Prostate gland (tissue), 2 donors: ENCODE data around the gene KRTAP2-3.
"Not testable (repeated sequence)": the region's sequence is repeated elsewhere in the genome, so short reads cannot be mapped to it uniquely, and the experiment has no call there.

Experiments used
- CTCF ChIP-seq, 4 experiments: fragments of 200-600 bp in 2 of 4; fragments of 450-650 bp in 2 of 4; sonication (generic) in 2 of 4; IDR thresholded peaks; 1 replicate in 3 of 4; 2 replicates in 1 of 4; pipeline ENCODE4 v1.5.1; 2016 to 2019; ENCODE audit warnings: antibody characterized with exemption in 4 of 4, mild to moderate bottlenecking in 2 of 4, moderate library complexity in 2 of 4
- POLR2AphosphoS5 ChIP-seq: sonication (generic); formaldehyde crosslinking; IDR thresholded peaks from one replicate; pipeline ENCODE4 v1.6.1; 2017; ENCODE audit warnings: antibody characterized with exemption

GRCh38 chr17:41059276-41060051, 450 bp downstream of the KRTAP2-3 start:
- not testable (repeated sequence) for TF ChIP-seq CTCF (IDR thresholded peaks at IDR 0.05); POLR2AphosphoS5
